ENCODE data around the gene CCDC38. TPM values are rescaled to one million over a fixed set of nuclear protein-coding genes. Genes with fewer than 3 reads are reported as not detected.
"Not testable (repeated sequence)": the region's sequence is repeated elsewhere in the genome, so short reads cannot be mapped to it uniquely, and the experiment has no call there.

Gene CCDC38
- total and polyA plus RNA-seq, 8 donors, result 0.18 to 1.1 (median 0.58) TPM; not detected in 1

DNA sequence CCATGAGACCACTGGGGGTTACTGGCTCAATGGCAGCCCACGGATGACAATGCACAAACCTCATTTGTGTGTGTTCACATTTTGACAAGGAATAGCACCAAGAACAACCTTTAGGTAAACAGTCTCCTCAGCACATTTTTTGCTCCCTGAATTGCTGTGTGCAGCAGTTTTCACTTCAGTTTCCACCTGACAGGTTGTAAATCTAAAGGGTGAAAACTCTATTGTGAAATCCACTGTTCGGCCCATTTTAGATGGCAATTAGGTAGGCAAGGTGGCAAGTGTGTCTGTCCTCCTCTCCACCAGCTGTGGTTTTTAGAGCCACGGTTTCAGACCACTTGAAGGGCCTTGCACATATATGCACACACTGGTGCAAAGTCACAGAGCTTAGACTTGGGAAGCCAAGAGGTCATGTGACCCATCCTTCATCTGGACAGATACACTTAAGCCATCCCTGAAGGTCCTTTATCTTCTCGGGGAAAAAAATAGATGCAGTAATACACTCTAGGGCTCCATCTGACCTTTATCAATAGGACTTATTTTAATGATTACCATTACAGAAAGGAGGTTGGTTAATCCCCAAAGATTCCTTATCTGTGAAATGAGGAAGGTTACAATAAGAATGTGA lies 30.5 kb upstream of the CCDC38 start:
- H3K27me3 ChIP-seq, result no peaks in the 10 kb centered on the region
- no peak overlapping the region for H3K27ac ChIP-seq
- TF ChIP-seq, protein P1, sequence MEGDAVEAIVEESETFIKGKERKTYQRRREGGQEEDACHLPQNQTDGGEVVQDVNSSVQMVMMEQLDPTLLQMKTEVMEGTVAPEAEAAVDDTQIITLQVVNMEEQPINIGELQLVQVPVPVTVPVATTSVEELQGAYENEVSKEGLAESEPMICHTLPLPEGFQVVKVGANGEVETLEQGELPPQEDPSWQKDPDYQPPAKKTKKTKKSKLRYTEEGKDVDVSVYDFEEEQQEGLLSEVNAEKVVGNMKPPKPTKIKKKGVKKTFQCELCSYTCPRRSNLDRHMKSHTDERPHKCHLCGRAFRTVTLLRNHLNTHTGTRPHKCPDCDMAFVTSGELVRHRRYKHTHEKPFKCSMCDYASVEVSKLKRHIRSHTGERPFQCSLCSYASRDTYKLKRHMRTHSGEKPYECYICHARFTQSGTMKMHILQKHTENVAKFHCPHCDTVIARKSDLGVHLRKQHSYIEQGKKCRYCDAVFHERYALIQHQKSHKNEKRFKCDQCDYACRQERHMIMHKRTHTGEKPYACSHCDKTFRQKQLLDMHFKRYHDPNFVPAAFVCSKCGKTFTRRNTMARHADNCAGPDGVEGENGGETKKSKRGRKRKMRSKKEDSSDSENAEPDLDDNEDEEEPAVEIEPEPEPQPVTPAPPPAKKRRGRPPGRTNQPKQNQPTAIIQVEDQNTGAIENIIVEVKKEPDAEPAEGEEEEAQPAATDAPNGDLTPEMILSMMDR (IDR thresholded peaks at IDR 0.05), result no peak
- H3K4me3 ChIP-seq, result no peak overlapping the region
- H3K9me3 ChIP-seq, result no peaks in the 10 kb centered on the region
- no peak for DNase-seq
- ATAC-seq, result no peak
- peaks cover 0 to 30% of the 10 kb centered on the region in 2 donors for H3K36me3 ChIP-seq
- intact Hi-C loops (cut with DNase I), result no loop called here
- no peaks in the 10 kb centered on the region for H3K4me1 ChIP-seq

DNA sequence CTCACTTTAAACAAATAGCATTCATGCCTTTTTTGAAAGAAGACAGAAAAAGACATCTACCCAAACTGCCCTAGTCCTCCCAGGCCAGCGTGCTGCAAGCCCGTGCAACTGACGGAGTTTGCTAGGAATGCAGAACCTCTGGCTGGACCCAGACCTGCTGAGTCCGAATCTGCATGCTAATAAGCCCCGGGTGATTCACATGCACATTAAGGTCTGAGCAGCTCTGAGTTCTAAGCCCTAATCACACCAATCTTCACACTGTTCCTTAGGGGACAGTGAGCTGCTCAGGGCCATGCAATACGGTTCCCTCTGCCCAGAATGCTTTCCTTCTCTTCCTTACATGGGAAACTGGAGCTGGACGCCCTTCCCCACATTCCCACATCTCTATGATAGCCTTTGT lies 28.5 kb upstream of the CCDC38 start:
- H3K27ac ChIP-seq, result no peak overlapping the region
- ATAC-seq, result no peak
- DNase-seq, result no peak
- peaks cover 0 to 16% of the 10 kb centered on the region in 2 donors for H3K36me3 ChIP-seq
- TF ChIP-seq, protein P1 (IDR thresholded peaks at IDR 0.05), result no peak
- no peak overlapping the region for H3K4me3 ChIP-seq
- no peaks in the 10 kb centered on the region for H3K27me3 ChIP-seq
- no peaks in the 10 kb centered on the region for H3K4me1 ChIP-seq
- no peaks in the 10 kb centered on the region for H3K9me3 ChIP-seq
- intact Hi-C loops (cut with DNase I), result no loop called here

DNA sequence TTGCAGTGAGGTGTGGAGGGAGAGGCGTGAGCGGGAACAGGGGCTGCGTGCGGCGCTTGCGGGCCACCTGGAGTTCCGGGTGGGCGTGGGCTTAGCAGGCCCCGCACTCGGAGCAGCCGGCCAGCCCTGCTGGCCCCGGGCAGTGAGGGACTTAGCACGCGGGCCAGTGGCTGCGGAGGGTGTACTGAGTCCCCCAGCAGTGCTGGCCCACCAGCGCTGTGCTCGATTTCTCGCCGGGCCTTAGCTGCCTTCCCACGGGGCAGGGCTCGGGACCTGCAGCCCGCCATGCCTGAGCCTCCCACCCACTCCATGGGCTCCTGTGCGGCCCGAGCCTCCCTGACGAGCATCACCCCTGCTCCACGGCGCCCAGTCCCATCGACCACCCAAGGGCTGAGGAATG lies 26.7 kb upstream of the CCDC38 start:
- intact Hi-C loops (cut with DNase I); H3K27me3 ChIP-seq; H3K4me1 ChIP-seq; ATAC-seq; H3K4me3 ChIP-seq; H3K9me3 ChIP-seq; DNase-seq; H3K27ac ChIP-seq: not testable (repeated sequence)
- peaks cover 0 to 12% of the 10 kb centered on the region in 2 donors for H3K36me3 ChIP-seq

DNA sequence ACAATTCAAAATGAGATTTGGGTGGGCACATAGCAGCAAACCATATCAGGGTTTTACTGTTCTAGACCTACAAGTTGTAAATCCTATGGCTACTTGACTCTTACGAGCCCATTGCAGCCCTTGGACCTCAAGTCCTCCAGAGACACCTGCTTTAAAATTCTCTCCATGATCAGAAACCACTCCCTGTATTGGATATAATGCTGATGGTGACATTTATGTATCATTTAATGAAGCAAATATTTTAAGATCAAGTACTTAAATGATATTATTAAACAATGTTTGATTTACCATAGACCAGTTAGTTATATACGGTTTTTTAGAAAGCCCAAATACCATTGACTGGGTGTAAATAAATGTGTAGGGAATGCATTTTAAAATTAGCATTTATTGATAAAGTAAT lies 24.9 kb upstream of the CCDC38 start:
- H3K4me3 ChIP-seq, result no peak overlapping the region
- no peak overlapping the region for H3K27ac ChIP-seq
- DNase-seq (no peak), ATAC-seq (no peak)
- H3K36me3 ChIP-seq, result peaks cover 0 to 2% of the 10 kb centered on the region in 2 donors
- no peaks in the 10 kb centered on the region for H3K4me1 ChIP-seq
- no peaks in the 10 kb centered on the region for H3K27me3 ChIP-seq
- TF ChIP-seq, protein P1 (IDR thresholded peaks at IDR 0.05), result no peak
- intact Hi-C loops (cut with DNase I), result no loop called here
- no peaks in the 10 kb centered on the region for H3K9me3 ChIP-seq

DNA sequence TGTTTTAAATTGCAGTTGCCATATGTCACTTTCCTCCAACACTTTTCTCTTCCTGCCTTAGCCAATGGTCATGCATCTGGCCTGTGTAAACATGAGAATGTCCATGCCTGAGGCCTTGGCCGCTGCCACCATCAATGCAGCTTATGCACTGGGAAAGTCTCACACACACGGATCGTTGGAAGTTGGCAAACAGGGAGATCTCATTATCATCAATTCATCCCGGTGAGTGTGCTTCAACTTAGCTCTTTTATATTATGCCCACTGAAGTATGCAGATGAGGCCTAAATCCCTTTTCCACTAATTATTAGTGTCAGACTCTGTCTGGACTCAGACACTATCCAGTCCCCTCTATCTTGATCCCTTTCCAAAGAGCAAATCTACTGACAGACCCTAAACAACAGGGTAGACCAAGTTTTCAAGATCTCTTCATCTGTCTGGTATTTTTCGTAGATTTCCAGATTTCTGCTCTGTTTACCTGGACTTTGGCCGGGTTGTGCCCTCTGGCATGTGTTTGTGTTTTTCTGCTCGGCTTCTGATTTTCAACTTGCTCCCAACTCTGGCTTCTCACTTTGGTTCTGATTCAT lies 24.0 kb upstream of the CCDC38 start:
- no peaks in the 10 kb centered on the region for H3K27me3 ChIP-seq
- H3K9me3 ChIP-seq, result no peaks in the 10 kb centered on the region
- H3K27ac ChIP-seq, result no peak overlapping the region
- H3K36me3 ChIP-seq, result no peaks in the 10 kb centered on the region
- no peak for ATAC-seq
- TF ChIP-seq, protein P1 (IDR thresholded peaks at IDR 0.05), result no peak
- intact Hi-C loops (cut with DNase I), result no loop called here
- H3K4me1 ChIP-seq, result no peaks in the 10 kb centered on the region
- no peak for DNase-seq
- no peak overlapping the region for H3K4me3 ChIP-seq

DNA sequence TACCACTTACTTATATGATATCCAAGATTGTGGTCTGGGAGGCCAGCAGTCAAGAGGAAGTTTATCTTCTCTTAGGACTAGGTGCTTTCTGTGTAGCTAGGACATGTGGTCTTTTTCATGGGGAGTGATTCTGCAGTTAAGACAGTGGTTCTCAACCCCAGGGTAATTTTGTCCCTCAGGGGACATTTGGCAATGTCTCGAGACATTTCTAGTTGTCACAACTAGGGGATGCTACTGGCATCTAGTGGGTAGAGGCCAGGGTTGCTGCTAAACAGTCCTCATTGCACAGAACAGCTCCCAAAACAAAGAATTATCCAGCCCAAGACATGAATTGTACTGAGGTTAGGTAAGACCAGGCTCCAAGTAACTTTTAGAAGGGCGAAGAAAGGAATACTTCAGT lies 20.7 kb upstream of the CCDC38 start:
- H3K4me3 ChIP-seq, result no peak overlapping the region
- H3K36me3 ChIP-seq, result no peaks in the 10 kb centered on the region
- H3K27ac ChIP-seq, result no peak overlapping the region
- DNase-seq (no peak), ATAC-seq (no peak)
- TF ChIP-seq, protein P1 (IDR thresholded peaks at IDR 0.05), result no peak
- H3K4me1 ChIP-seq, result no peaks in the 10 kb centered on the region
- H3K9me3 ChIP-seq, result no peaks in the 10 kb centered on the region
- intact Hi-C loops (cut with DNase I), result no loop called here
- no peaks in the 10 kb centered on the region for H3K27me3 ChIP-seq
